CD4-positive, CD25-positive, alpha-beta regulatory T cell (primary cell): ENCODE results near the gene AATK. TPM values are rescaled to one million over a fixed set of nuclear protein-coding genes. Genes with fewer than 3 reads are reported as not detected.
"Not testable (repeated sequence)": the region's sequence is repeated elsewhere in the genome, so short reads cannot be mapped to it uniquely, and the experiment has no call there.

Experiments used
- ATAC-seq, 2 donors: fragments of 150-1000 bp; cut with Tn5 transposase; one replicate each; pipeline ENCODE4 v1.10.0; 2021; ENCODE audit warnings: low read depth in 2 of 2, moderate number of reproducible peaks in 2 of 2, moderate library complexity in 1 of 2
- DNase-seq, 3 donors: peaks; one replicate each; pipeline versions ENCODE4 v3.0.0 to v3.0.0-alpha.2; 2012 to 2022; ENCODE audit warnings: mixed read lengths in 1 of 3
- H3K27ac ChIP-seq: one replicate; pipeline ENCODE4 v1.7.0; 2013; ENCODE audit warnings: mild to moderate bottlenecking, low read length; ENCODE audit not compliant: insufficient read depth, poor library complexity, severe bottlenecking
- H3K27me3 ChIP-seq: one replicate; pipeline ENCODE4 v1.7.0; 2013; ENCODE audit warnings: low read length; ENCODE audit not compliant: control insufficient read depth, insufficient read depth
- H3K36me3 ChIP-seq: one replicate; pipeline ENCODE4 v1.7.0; 2013; ENCODE audit warnings: mild to moderate bottlenecking, low read length, moderate library complexity; ENCODE audit not compliant: control insufficient read depth, insufficient read depth
- H3K4me1 ChIP-seq: 2 replicates; pipeline ENCODE4 v1.7.0; 2013; ENCODE audit warnings: mild to moderate bottlenecking, low read length; ENCODE audit not compliant: insufficient read depth, control insufficient read depth, poor library complexity, severe bottlenecking
- H3K4me3 ChIP-seq: one replicate; pipeline ENCODE4 v1.7.0; 2013; ENCODE audit warnings: low read depth, mild to moderate bottlenecking, low read length, moderate library complexity
- H3K9me3 ChIP-seq, 2 experiments: 1 replicate in 1 of 2; 2 replicates in 1 of 2; pipeline ENCODE4 v1.7.0; 2013; ENCODE audit warnings: low read length in 2 of 2, mild to moderate bottlenecking in 1 of 2, moderate library complexity in 1 of 2; ENCODE audit not compliant: control insufficient read depth in 2 of 2
- H3K27ac Mint-ChIP-seq, 3 donors: one replicate each; pipeline ENCODE4 v1.8.0; 2020 to 2022; ENCODE audit warnings: mild to moderate bottlenecking in 3 of 3, mixed read lengths in 3 of 3, moderate library complexity in 2 of 3
- H3K27me3 Mint-ChIP-seq: one replicate; pipeline ENCODE4 v1.8.0; 2022; ENCODE audit warnings: mild to moderate bottlenecking, mixed read lengths
- H3K36me3 Mint-ChIP-seq: one replicate; pipeline ENCODE4 v1.8.0; 2020; ENCODE audit warnings: mixed read lengths
- H3K4me1 Mint-ChIP-seq, 4 donors: one replicate each; pipeline ENCODE4 v1.8.0; 2020 to 2022; ENCODE audit warnings: mixed read lengths in 4 of 4, mild to moderate bottlenecking in 1 of 4
- H3K4me3 Mint-ChIP-seq, 4 donors: one replicate each; pipeline ENCODE4 v1.8.0; 2020 to 2022; ENCODE audit warnings: mild to moderate bottlenecking in 4 of 4, mixed read lengths in 4 of 4, moderate library complexity in 3 of 4
- H3K9me3 Mint-ChIP-seq, 7 donors: one replicate each; pipeline ENCODE4 v1.8.0; 2020 to 2022; ENCODE audit warnings: mixed read lengths in 7 of 7, mild to moderate bottlenecking in 3 of 7, moderate library complexity in 2 of 7
- polyA plus RNA-seq, 4 donors: library from polyadenylated mRNA; unstranded; fragments of 300-500 nt; fragmentation: Illumina TruSeq; gene quantifications; one replicate each; pipeline ENCODE4 v1.2.3, GENCODE V29; 2021
- total RNA-seq: library from RNA; stranded (reverse); gene quantifications from one replicate; pipeline ENCODE4 v1.2.3, GENCODE V29; 2022

Gene AATK
- total and polyA plus RNA-seq, 5 donors from 2014 or later = 0.03 to 0.26 (median 0.16) TPM; not detected in 2

DNA sequence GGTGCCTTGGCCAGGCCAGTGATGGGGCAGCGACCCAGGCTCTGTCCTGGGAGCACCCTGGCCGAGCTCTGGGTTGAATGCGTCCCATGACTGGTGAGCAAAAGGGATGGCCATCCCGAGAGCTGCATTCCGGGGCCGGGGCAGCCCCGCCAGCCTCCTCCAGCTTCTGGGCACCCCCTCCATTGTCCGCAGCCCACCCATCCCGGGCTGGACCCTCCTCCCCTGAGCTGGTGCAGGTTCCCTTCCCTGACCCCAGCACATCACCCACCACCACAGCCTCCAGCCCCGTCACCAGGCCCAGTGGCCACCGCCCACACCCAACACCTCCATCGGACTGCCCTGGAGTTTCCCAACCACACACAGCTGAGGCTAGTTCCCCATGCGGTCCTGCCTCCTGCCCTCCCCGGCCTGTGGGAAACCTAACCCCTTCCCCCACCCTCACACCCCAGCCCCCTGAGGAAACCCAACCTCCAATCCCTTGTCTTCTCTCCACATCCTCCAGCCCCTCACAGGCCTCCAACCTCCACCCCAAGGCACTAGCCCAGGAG lies 17.0 kb downstream of the AATK start:
- Mint-ChIP-seq H3K27me3 (peaks cover 11% of the 10 kb centered on the region), H3K9me3 (no peaks in the 10 kb centered on the region), H3K4me3 (no peak overlapping the region), H3K36me3 (no peaks in the 10 kb centered on the region), H3K27ac (no peak overlapping the region), H3K4me1 (no peaks in the 10 kb centered on the region)
- Histone ChIP-seq H3K4me3 (no peak overlapping the region), H3K36me3 (no peaks in the 10 kb centered on the region), H3K27ac (no peak overlapping the region), H3K9me3 (no peaks in the 10 kb centered on the region), H3K27me3 (no peaks in the 10 kb centered on the region), H3K4me1 (no peaks in the 10 kb centered on the region)
- ATAC-seq = peak in 1 of 2 donors; percentile 28
- no peak for DNase-seq

DNA sequence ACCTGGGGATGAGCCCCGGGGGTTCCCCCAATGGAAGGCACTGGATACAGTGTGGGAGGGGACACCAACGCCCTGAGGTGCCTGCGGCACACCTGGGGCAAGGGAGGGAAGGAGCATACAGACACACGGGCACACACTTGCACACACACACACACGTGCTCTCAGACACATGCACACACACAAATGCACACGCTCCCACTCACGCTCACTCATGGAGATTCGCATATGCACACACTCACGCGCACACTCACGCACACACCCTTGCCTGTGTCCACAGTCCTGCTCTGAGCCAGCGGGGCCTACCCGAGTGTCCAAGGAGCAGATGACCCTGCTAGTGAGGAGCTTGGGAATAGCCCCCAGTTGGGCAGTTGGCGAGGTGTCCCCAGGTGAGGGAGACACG lies 17.4 kb downstream of the AATK start:
- Histone ChIP-seq H3K36me3 (no peaks in the 10 kb centered on the region), H3K9me3 (no peaks in the 10 kb centered on the region), H3K27me3 (no peaks in the 10 kb centered on the region), H3K4me1 (no peaks in the 10 kb centered on the region), H3K27ac (no peak overlapping the region), H3K4me3 (no peak overlapping the region)
- H3K36me3 Mint-ChIP-seq = no peaks in the 10 kb centered on the region
- ATAC-seq = no peak
- no peak for DNase-seq
- H3K4me3 Mint-ChIP-seq = no peak overlapping the region
- H3K9me3 Mint-ChIP-seq = no peaks in the 10 kb centered on the region
- no peaks in the 10 kb centered on the region for H3K4me1 Mint-ChIP-seq
- peaks cover 11% of the 10 kb centered on the region for H3K27me3 Mint-ChIP-seq
- no peak overlapping the region for H3K27ac Mint-ChIP-seq

GRCh38 chr17:81147701-81148100 lies 18.3 kb downstream of the AATK start:
- H3K27me3 ChIP-seq = no peaks in the 10 kb centered on the region
- ATAC-seq (no peak), DNase-seq (no peak)
- Mint-ChIP-seq H3K27ac (no peak overlapping the region), H3K9me3 (no peaks in the 10 kb centered on the region), H3K27me3 (peaks cover 11% of the 10 kb centered on the region), H3K4me3 (no peak overlapping the region), H3K4me1 (no peaks in the 10 kb centered on the region), H3K36me3 (no peaks in the 10 kb centered on the region)
- no peaks in the 10 kb centered on the region for H3K9me3 ChIP-seq
- H3K4me1 ChIP-seq = no peaks in the 10 kb centered on the region
- no peaks in the 10 kb centered on the region for H3K36me3 ChIP-seq
- no peak overlapping the region for H3K27ac ChIP-seq
- no peak overlapping the region for H3K4me3 ChIP-seq

DNA sequence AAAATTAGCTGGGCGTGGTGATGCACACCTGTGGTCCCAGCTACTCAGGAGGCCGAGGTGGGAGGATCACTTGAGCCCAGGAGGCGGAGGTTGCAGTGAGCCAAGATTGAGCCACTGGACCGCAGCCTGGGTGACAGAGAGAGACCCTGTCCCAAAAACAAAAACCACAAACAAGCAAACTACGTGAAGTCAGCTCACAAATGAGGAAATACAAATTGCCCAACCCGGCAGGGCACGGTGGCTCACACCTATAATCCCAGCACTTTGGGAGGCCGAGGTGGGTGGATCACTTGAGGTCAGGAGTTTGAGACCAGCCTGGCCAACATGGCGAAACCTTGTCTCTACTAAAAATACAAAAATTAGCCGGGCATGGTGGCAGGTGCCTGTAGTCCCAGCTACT lies 19.8 kb downstream of the AATK start:
- not testable (repeated sequence) for H3K36me3 ChIP-seq, H3K27ac Mint-ChIP-seq, ATAC-seq, H3K4me1 ChIP-seq, H3K4me3 ChIP-seq, H3K36me3 Mint-ChIP-seq, H3K4me1 Mint-ChIP-seq, H3K9me3 ChIP-seq, H3K27ac ChIP-seq, DNase-seq, H3K4me3 Mint-ChIP-seq, H3K27me3 ChIP-seq, H3K9me3 Mint-ChIP-seq
- peaks cover 17% of the 10 kb centered on the region for H3K27me3 Mint-ChIP-seq

DNA sequence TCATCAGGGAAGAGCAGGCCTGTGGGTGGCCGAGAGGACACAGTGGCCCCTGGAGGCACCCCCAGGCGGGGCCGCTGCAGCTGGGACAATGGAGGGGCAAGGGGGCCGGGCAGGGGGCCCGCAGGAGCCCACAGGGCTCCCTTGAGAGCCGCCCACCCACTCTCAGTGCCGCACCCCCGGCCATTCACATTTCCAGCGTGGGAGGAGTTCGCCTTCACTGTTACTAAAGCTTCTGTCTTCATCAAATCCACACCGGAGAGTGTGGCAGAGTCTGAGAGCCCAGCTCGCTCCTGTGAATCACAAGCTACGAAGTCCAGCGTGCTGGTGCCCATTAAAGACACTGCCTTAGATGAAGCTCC lies 21.6 kb downstream of the AATK start:
- no peaks in the 10 kb centered on the region for H3K9me3 ChIP-seq
- H3K27ac Mint-ChIP-seq = no peak overlapping the region
- no peak overlapping the region for H3K4me3 Mint-ChIP-seq
- no peak overlapping the region for H3K27ac ChIP-seq
- peaks cover 12% of the 10 kb centered on the region for H3K27me3 Mint-ChIP-seq
- no peaks in the 10 kb centered on the region for H3K27me3 ChIP-seq
- H3K9me3 Mint-ChIP-seq = no peaks in the 10 kb centered on the region
- no peaks in the 10 kb centered on the region for H3K4me1 Mint-ChIP-seq
- no peaks in the 10 kb centered on the region for H3K36me3 Mint-ChIP-seq
- H3K4me1 ChIP-seq = no peaks in the 10 kb centered on the region
- no peak overlapping the region for H3K4me3 ChIP-seq
- ATAC-seq (no peak), DNase-seq (no peak)
- H3K36me3 ChIP-seq = no peaks in the 10 kb centered on the region

- Histone ChIP-seq H3K27ac (no peak overlapping the region), H3K36me3 (no peaks in the 10 kb centered on the region), H3K4me3 (no peak overlapping the region), H3K4me1 (no peaks in the 10 kb centered on the region), H3K9me3 (no peaks in the 10 kb centered on the region), H3K27me3 (no peaks in the 10 kb centered on the region)
- H3K27ac Mint-ChIP-seq = no peak overlapping the region
- H3K4me1 Mint-ChIP-seq = no peaks in the 10 kb centered on the region
- no peak for ATAC-seq
- H3K4me3 Mint-ChIP-seq = no peak overlapping the region
- H3K27me3 Mint-ChIP-seq = peaks cover 12% of the 10 kb centered on the region
- DNase-seq = no peak
- H3K9me3 Mint-ChIP-seq = no peaks in the 10 kb centered on the region
- H3K36me3 Mint-ChIP-seq = no peaks in the 10 kb centered on the region
Measured at GRCh38 chr17:81143717-81144422, 22.2 kb downstream of the AATK start.

DNA sequence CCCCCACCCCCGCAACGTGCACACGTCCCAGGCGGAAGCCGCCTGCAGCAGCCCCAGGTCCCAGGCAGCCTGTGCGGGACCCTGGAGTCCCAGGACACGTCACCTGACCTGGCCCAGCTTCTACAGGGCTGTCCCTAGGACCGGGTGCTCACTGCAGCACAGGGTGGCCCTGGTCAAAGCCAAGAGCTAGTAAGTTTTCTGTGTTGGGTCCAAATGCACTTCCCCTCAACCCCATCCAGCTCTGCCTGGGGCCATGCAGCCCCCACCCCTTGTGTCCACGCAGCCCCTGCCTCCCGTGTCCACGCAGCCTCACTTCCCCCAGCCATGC lies 22.9 kb downstream of the AATK start:
- Histone ChIP-seq H3K4me1 (no peaks in the 10 kb centered on the region), H3K36me3 (no peaks in the 10 kb centered on the region), H3K27ac (no peak overlapping the region), H3K27me3 (no peaks in the 10 kb centered on the region), H3K4me3 (no peak overlapping the region), H3K9me3 (no peaks in the 10 kb centered on the region)
- Mint-ChIP-seq H3K4me1 (peaks cover 0 to 4% (median 0%) of the 10 kb centered on the region in 4 donors), H3K36me3 (no peaks in the 10 kb centered on the region), H3K27ac (no peak overlapping the region), H3K4me3 (no peak overlapping the region), H3K27me3 (peaks cover 9% of the 10 kb centered on the region), H3K9me3 (peaks cover 0 to 4% (median 0%) of the 10 kb centered on the region in 7 donors)
- no peak for ATAC-seq
- DNase-seq = no peak
